H1 (cell line): Measurements from ENCODE around the gene AFG1L. TPM values are rescaled to one million over a fixed set of nuclear protein-coding genes. Genes with fewer than 3 reads are reported as not detected.

Source experiments
- CHD7 ChIP-seq: fragments of 300-600 bp; sonication (generic); IDR thresholded peaks from 2 replicates; pipeline ENCODE4 v1.7.1; 2012; ENCODE audit warnings: low read length, moderate library complexity, mild to moderate bottlenecking, inconsistent platforms; ENCODE audit not compliant: insufficient replicate concordance
- CTBP2 ChIP-seq: IDR thresholded peaks from 2 replicates; pipeline ENCODE4 v1.7.0; 2011; ENCODE audit warnings: borderline replicate concordance, mild to moderate bottlenecking, moderate library complexity, mixed read lengths, low read length; ENCODE audit not compliant: insufficient read depth, insufficient read length
- MAX ChIP-seq: IDR thresholded peaks from 2 replicates; pipeline ENCODE4 v1.6.1; 2012; ENCODE audit warnings: inconsistent platforms
- PHF8 ChIP-seq: fragments of 200-600 bp; sonication (generic); conservative IDR thresholded peaks from 2 replicates; pipeline ENCODE4 v1.7.1; 2012; ENCODE audit warnings: low read depth, mild to moderate bottlenecking, inconsistent platforms, low read length, moderate library complexity
- POLR2AphosphoS5 ChIP-seq: IDR thresholded peaks from 2 replicates; pipeline ENCODE4 v1.6.1; 2011; ENCODE audit warnings: low read depth, low read length
- SP4 ChIP-seq: IDR thresholded peaks from 2 replicates; pipeline ENCODE4 v1.6.1; 2012; ENCODE audit warnings: low read length, inconsistent platforms
- TAF1 ChIP-seq: IDR thresholded peaks from 2 replicates; pipeline ENCODE4 v1.6.1; 2011; ENCODE audit warnings: mild to moderate bottlenecking, low read depth, low read length
- TAF7 ChIP-seq: optimal IDR thresholded peaks from 2 replicates; pipeline ENCODE3; 2011; ENCODE audit warnings: low read depth, mild to moderate bottlenecking, inconsistent platforms, low read length, moderate library complexity, borderline replicate concordance
- TEAD4 ChIP-seq: IDR thresholded peaks from 2 replicates; pipeline ENCODE4 v1.6.1; 2012; ENCODE audit warnings: low read depth, low read length, inconsistent platforms, mixed read lengths
- polyA plus RNA-seq, 7 experiments: library from polyadenylated mRNA; depleted of rRNA in 3 of 7; stranded (reverse) in 5 of 7; unstranded in 2 of 7; fragments of >200 nt in 5 of 7; fragments of 200-250 nt in 2 of 7; gene quantifications; 1 replicate in 5 of 7; 2 replicates in 1 of 7; 4 replicates in 1 of 7; pipeline versions ENCODE4 v1.2.1 to v1.2.3, GENCODE V29; 2011 to 2013; ENCODE audit warnings: missing spikeins in 2 of 7, mixed read lengths in 2 of 7
- total RNA-seq: library from RNA; stranded (reverse); fragmentation: NEBNext Ultra II Directional; extraction: Animal tissue kit (Norgen Biotek cat#: 25700); gene quantifications from 2 replicates; pipeline ENCODE4 v1.2.1, GENCODE V29; 2021

The AFG1L gene
- total and polyA plus RNA-seq, 2 of the 8 experiments (the other 6 are each of a cell fraction or from before 2014, with no cell fraction given): 0.98 to 5.7 TPM

- TF ChIP-seq PHF8: no peak; the same call in none of the 2 replicates
- peak; percentile 73 for TF ChIP-seq TAF7
- TF ChIP-seq SP4: 0 out of 2 replicates have a peak, but pooled peaks have one; percentile 36
- TF ChIP-seq TEAD4: no peak
- no peak for TF ChIP-seq CTBP2
- peak; percentile 69 for TF ChIP-seq TAF1
- TF ChIP-seq CHD7: no peak
- TF ChIP-seq POLR2AphosphoS5: peak; percentile 63
- TF ChIP-seq MAX: peak; percentile 70
Measured at GRCh38 chr6:108294727-108295625, at the start of gene AFG1L (continued).
